MM.1S (cell line): ENCODE data around the gene KRT4.
"Not testable (repeated sequence)": the region's sequence is repeated elsewhere in the genome, so short reads cannot be mapped to it uniquely, and the experiment has no call there.

Source experiments
- DNase-seq: peaks from one replicate; pipeline ENCODE4 v3.0.0-alpha.2; 2015
- H2AFZ ChIP-seq: fragments of 300-600 bp; sonication (generic); 2 replicates; pipeline ENCODE4 v1.6.0; 2016; ENCODE audit warnings: antibody characterized with exemption, low read length
- H3F3A ChIP-seq: fragments of 300-600 bp; sonication (generic); 2 replicates; pipeline ENCODE4 v1.6.1; 2016; ENCODE audit warnings: mild to moderate bottlenecking, antibody characterized with exemption, low read length, moderate library complexity, mixed read lengths; ENCODE audit not compliant: insufficient read depth
- H3K27ac ChIP-seq: fragments of 300-600 bp; sonication (generic); 2 replicates; pipeline ENCODE4 v1.5.1; 2016; ENCODE audit warnings: mild to moderate bottlenecking, low read length
- H3K27me3 ChIP-seq: fragments of 300-600 bp; sonication (generic); replicated peaks from 2 replicates; pipeline ENCODE4 v1.6.0; 2016; ENCODE audit warnings: low read length; ENCODE audit not compliant: insufficient read depth
- H3K36me3 ChIP-seq: fragments of 300-600 bp; sonication (generic); replicated peaks from 2 replicates; pipeline ENCODE4 v1.6.1; 2016; ENCODE audit warnings: mild to moderate bottlenecking, low read length, mixed read lengths; ENCODE audit not compliant: insufficient read depth
- H3K4me1 ChIP-seq: fragments of 300-600 bp; sonication (generic); 2 replicates; pipeline ENCODE4 v1.6.1; 2016; ENCODE audit warnings: low read length, mixed read lengths
- H3K4me2 ChIP-seq: fragments of 300-600 bp; sonication (generic); 2 replicates; pipeline ENCODE4 v1.6.0; 2016; ENCODE audit warnings: low read depth, low read length
- H3K4me3 ChIP-seq: fragments of 300-600 bp; sonication (generic); 2 replicates; pipeline ENCODE4 v1.5.1; 2016; ENCODE audit warnings: low read length, mixed read lengths
- H3K79me2 ChIP-seq: fragments of 300-600 bp; sonication (generic); 2 replicates; pipeline ENCODE4 v1.6.1; 2016; ENCODE audit warnings: mixed run types, low read length, mixed read lengths
- H3K9ac ChIP-seq: fragments of 300-600 bp; sonication (generic); 2 replicates; pipeline ENCODE4 v1.6.1; 2016; ENCODE audit warnings: low read length, mixed read lengths
- H3K9me2 ChIP-seq: fragments of 300-600 bp; sonication (generic); replicated peaks from 2 replicates; pipeline ENCODE4 v1.6.1; 2016; ENCODE audit warnings: mild to moderate bottlenecking, low read length, mixed read lengths; ENCODE audit not compliant: insufficient read depth
- H3K9me3 ChIP-seq: fragments of 300-600 bp; sonication (generic); replicated peaks from 2 replicates; pipeline ENCODE4 v1.6.1; 2016; ENCODE audit warnings: mild to moderate bottlenecking, low read length, mixed read lengths; ENCODE audit not compliant: insufficient read depth
- H4K20me1 ChIP-seq: fragments of 300-600 bp; sonication (generic); 2 replicates; pipeline ENCODE4 v1.6.1; 2016; ENCODE audit warnings: mild to moderate bottlenecking, low read length, moderate library complexity, mixed read lengths; ENCODE audit not compliant: insufficient read depth
- EZH2 ChIP-seq: fragments of 300-600 bp; sonication (generic); optimal IDR thresholded peaks from 2 replicates; pipeline ENCODE3; 2017; ENCODE audit warnings: low read depth, mild to moderate bottlenecking, antibody characterized with exemption, low read length, mixed read lengths
- EZH2phosphoT487 ChIP-seq: fragments of 300-600 bp; sonication (generic); IDR thresholded peaks from 2 replicates; pipeline ENCODE4 v1.6.1; 2018; ENCODE audit warnings: antibody characterized with exemption, low read length
- TF ChIP-seq, protein P1 (sequence below): fragments of 300-600 bp; sonication (generic); IDR thresholded peaks from 2 replicates; pipeline ENCODE4 v1.5.1; 2016; ENCODE audit warnings: antibody characterized with exemption, low read length, mixed read lengths

KRT4 gene

DNA sequence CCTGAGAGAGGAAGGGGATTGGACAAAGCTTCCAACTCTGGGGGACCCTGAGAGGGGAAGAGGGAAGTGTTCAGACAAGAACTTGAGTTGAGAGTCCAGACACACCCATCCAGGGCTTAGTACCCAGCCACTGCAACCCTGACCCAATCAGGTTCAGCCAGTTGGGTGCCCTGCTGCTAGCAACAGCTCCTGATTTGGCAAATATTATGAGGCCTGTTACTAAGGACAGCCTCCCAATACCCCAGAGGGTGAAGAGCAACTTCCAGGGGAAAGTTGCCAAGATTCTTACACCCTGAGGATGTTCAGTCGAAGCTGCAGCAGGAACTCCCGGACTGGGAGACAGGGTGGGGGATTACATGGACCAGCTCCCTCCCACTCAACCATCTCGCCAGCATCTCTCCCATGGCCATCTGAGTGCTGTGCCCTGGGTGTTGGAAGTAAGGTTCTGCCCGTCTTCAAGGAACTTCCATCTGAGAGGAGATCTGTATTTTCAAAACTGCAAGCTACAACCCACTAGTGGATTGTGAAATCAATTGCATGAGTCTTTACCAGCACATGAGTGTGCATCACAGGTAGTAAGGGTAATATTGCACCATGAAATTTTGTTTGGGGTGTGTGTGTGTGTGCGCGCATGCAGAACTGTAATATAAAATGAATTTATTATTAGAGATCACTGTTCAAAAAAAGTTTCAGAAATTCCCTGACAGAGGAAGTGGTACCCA lies 46.3 kb upstream of the KRT4 start:
- H3K4me2 ChIP-seq, result no peak overlapping the region
- no peak overlapping the region for H3K27ac ChIP-seq
- no peak overlapping the region for H3K9ac ChIP-seq
- H3K27me3 ChIP-seq, result peaks cover 44% of the 10 kb centered on the region
- H3K36me3 ChIP-seq, result no peaks in the 10 kb centered on the region
- DNase-seq, result no peak
- H3K4me1 ChIP-seq, result no peaks in the 10 kb centered on the region
- H2AFZ ChIP-seq, result no peak overlapping the region
- no peak overlapping the region for H3K4me3 ChIP-seq
- H4K20me1 ChIP-seq, result no peaks in the 10 kb centered on the region
- no peaks in the 10 kb centered on the region for H3K9me2 ChIP-seq
- TF ChIP-seq EZH2 (no peak), EZH2phosphoT487 (no peak)
- TF ChIP-seq, protein P1, sequence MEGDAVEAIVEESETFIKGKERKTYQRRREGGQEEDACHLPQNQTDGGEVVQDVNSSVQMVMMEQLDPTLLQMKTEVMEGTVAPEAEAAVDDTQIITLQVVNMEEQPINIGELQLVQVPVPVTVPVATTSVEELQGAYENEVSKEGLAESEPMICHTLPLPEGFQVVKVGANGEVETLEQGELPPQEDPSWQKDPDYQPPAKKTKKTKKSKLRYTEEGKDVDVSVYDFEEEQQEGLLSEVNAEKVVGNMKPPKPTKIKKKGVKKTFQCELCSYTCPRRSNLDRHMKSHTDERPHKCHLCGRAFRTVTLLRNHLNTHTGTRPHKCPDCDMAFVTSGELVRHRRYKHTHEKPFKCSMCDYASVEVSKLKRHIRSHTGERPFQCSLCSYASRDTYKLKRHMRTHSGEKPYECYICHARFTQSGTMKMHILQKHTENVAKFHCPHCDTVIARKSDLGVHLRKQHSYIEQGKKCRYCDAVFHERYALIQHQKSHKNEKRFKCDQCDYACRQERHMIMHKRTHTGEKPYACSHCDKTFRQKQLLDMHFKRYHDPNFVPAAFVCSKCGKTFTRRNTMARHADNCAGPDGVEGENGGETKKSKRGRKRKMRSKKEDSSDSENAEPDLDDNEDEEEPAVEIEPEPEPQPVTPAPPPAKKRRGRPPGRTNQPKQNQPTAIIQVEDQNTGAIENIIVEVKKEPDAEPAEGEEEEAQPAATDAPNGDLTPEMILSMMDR, result no peak
- no peaks in the 10 kb centered on the region for H3F3A ChIP-seq
- H3K9me3 ChIP-seq, result no peaks in the 10 kb centered on the region
- H3K79me2 ChIP-seq, result no peaks in the 10 kb centered on the region

DNA sequence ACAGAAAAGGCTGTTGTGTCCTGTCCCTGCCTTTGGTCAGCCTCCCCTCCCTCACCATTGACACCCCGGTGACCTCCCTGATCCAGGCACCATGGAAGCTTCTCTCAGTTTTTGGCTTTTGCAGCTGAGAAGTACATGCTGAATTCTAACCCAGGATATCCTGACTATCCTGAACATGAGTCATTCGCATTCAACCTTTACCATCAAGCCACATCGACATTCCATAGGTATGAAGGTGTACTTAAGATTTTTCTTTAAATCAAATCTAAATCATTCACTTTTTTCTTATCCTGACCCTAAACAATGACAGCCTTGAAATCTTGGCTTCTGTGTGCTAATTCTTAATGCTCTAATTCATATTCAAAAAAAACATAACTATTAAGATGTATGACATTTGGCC lies 43.6 kb upstream of the KRT4 start:
- peaks cover 55% of the 10 kb centered on the region for H3K27me3 ChIP-seq
- no peak overlapping the region for H3K9ac ChIP-seq
- H3K4me1 ChIP-seq, result no peaks in the 10 kb centered on the region
- TF ChIP-seq EZH2, result no peak
- H4K20me1 ChIP-seq, result no peaks in the 10 kb centered on the region
- H3K79me2 ChIP-seq, result no peaks in the 10 kb centered on the region
- no peak overlapping the region for H2AFZ ChIP-seq
- no peaks in the 10 kb centered on the region for H3K9me3 ChIP-seq
- DNase-seq, result no peak
- H3K9me2 ChIP-seq, result no peaks in the 10 kb centered on the region
- H3K4me2 ChIP-seq, result no peak overlapping the region
- no peak overlapping the region for H3K27ac ChIP-seq
- H3F3A ChIP-seq, result no peaks in the 10 kb centered on the region
- H3K36me3 ChIP-seq, result no peaks in the 10 kb centered on the region
- H3K4me3 ChIP-seq, result no peak overlapping the region

DNA sequence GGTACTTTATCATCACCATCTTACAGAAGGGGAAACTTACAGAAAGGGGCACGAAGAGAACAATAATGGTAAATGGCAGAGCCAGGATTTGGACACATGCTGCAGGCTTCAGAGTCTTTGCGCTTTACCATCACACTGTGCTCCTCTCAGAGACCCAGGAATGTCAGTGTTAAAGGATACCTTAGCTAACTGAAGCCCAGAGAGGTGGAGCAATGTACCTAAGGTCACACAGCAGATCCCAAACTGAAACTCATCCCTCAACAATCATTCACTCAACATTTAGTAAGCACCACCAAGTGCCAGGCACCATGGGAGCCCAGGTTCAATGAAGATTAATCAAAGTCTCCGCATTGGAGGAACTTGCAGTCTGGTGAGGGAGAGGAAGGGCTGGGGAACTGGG lies 42.9 kb upstream of the KRT4 start:
- no peak for DNase-seq
- TF ChIP-seq, protein P1, result no peak
- no peak for TF ChIP-seq EZH2
- TF ChIP-seq EZH2phosphoT487, result no peak
- H3K4me1 ChIP-seq, result no peaks in the 10 kb centered on the region
- H3K79me2 ChIP-seq, result no peaks in the 10 kb centered on the region
- no peaks in the 10 kb centered on the region for H3F3A ChIP-seq
- no peak overlapping the region for H3K27ac ChIP-seq
- H3K9ac ChIP-seq, result no peak overlapping the region
- no peaks in the 10 kb centered on the region for H3K9me2 ChIP-seq
- H3K36me3 ChIP-seq, result no peaks in the 10 kb centered on the region
- H3K4me3 ChIP-seq, result no peak overlapping the region
- no peak overlapping the region for H3K4me2 ChIP-seq
- H2AFZ ChIP-seq, result no peak overlapping the region
- no peaks in the 10 kb centered on the region for H4K20me1 ChIP-seq
- peaks cover 56% of the 10 kb centered on the region for H3K27me3 ChIP-seq
- H3K9me3 ChIP-seq, result no peaks in the 10 kb centered on the region

DNA sequence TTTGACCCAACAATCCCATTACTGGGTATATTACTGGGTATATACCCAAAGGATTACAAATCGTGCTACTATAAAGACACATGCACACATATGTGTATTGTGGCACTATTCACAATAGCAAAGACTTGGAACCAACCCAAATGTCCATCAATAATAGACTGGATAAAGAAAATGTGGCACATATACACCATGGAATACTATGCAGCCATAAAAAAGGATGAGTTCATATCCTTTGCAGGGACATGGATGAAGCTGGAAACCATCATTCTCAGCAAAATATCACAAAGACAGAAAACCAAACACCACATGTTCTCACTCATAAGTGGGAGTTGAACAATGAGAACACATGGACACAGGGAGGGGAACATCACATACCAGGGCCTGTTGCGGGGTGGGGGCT lies 42.2 kb upstream of the KRT4 start:
- not testable (repeated sequence) for H2AFZ ChIP-seq, H3K9ac ChIP-seq, H3K9me3 ChIP-seq

More for the DNA sequence above, 42.2 kb upstream of the KRT4 start:
- not testable (repeated sequence) for H3K36me3 ChIP-seq, DNase-seq, H3K4me3 ChIP-seq, H3K79me2 ChIP-seq, H3F3A ChIP-seq, H3K27ac ChIP-seq, H4K20me1 ChIP-seq, H3K4me2 ChIP-seq, H3K4me1 ChIP-seq, H3K9me2 ChIP-seq
- peaks cover 58% of the 10 kb centered on the region for H3K27me3 ChIP-seq
